Ishikawa (cell line): ENCODE results near the gene GLO1.

Experiments
- CEBPB ChIP-seq: IDR thresholded peaks from 2 replicates; pipeline ENCODE4 v1.6.1; 2012
- CREB1 ChIP-seq: IDR thresholded peaks from 2 replicates; pipeline ENCODE4 v1.6.1; 2012; ENCODE audit warnings: low read depth
- EGR1 ChIP-seq: IDR thresholded peaks from 2 replicates; pipeline ENCODE4 v1.6.1; 2012
- EP300 ChIP-seq: IDR thresholded peaks from 2 replicates; pipeline ENCODE4 v1.6.1; 2012; ENCODE audit warnings: borderline replicate concordance
- FOXM1 ChIP-seq: IDR thresholded peaks from 2 replicates; pipeline ENCODE4 v1.6.1; 2012; ENCODE audit warnings: low read depth, borderline replicate concordance
- NFIC ChIP-seq: IDR thresholded peaks from 2 replicates; pipeline ENCODE4 v1.6.1; 2012
- RAD21 ChIP-seq: IDR thresholded peaks from 2 replicates; pipeline ENCODE4 v1.6.1; 2012; ENCODE audit warnings: low read depth
- TAF1 ChIP-seq: IDR thresholded peaks from 2 replicates; pipeline ENCODE4 v1.6.1; 2012; ENCODE audit warnings: low read depth, mild to moderate bottlenecking
- TCF12 ChIP-seq: IDR thresholded peaks from 2 replicates; pipeline ENCODE4 v1.6.1; 2012; ENCODE audit warnings: low read depth
- TEAD4 ChIP-seq: IDR thresholded peaks from 2 replicates; pipeline ENCODE4 v1.6.1; 2012
- YY1 ChIP-seq: IDR thresholded peaks from 2 replicates; pipeline ENCODE4 v1.6.1; 2012; ENCODE audit warnings: low read depth
- ZBTB7A ChIP-seq: IDR thresholded peaks from 2 replicates; pipeline ENCODE4 v1.6.1; 2012; ENCODE audit warnings: low read depth
- TF ChIP-seq, protein P1 (sequence below): IDR thresholded peaks from 2 replicates; pipeline ENCODE4 v1.6.1; 2012
- TF ChIP-seq, protein P2 (sequence below): IDR thresholded peaks from 2 replicates; pipeline ENCODE4 v1.6.1; 2012; ENCODE audit warnings: low read depth, mild to moderate bottlenecking
- TF ChIP-seq, protein P3 (sequence below): IDR thresholded peaks from 2 replicates; pipeline ENCODE4 v1.6.1; 2012

Gene GLO1

DNA sequence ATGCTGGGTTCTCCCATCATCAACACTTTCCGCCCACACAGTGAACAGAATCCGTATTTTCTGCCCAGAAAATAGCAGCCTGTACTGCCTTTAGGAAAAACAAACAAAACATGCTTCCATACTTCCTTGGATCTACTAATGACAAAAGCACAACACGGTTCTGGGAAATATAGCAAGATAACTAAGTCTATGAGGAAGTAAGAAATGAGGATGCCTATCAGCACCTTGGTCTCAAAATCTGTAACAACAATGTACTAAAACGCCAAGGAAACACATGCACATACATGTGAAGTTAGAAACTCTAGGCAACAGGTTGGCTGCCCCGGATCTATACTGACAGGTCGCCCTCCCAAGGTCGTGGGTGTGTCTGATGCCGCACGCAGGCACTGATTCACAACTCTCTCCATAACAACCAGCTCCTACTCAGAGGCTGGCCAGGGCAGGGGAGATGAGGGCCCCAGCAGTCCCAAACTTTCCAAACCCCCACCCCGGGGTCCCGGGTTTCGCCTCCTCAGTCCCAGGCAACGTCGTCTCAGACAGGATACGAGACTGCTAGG lies 63.9 kb downstream of the GLO1 start:
- TF ChIP-seq NFIC (no peak), FOXM1 (no peak), TAF1 (no peak), EGR1 (no peak), TCF12 (no peak), TEAD4 (no peak), EP300 (no peak), ZBTB7A (no peak), RAD21 (no peak), CREB1 (no peak), CEBPB (no peak), YY1 (no peak)
- TF ChIP-seq, protein P1, sequence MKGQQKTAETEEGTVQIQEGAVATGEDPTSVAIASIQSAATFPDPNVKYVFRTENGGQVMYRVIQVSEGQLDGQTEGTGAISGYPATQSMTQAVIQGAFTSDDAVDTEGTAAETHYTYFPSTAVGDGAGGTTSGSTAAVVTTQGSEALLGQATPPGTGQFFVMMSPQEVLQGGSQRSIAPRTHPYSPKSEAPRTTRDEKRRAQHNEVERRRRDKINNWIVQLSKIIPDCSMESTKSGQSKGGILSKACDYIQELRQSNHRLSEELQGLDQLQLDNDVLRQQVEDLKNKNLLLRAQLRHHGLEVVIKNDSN, result no peak
- TF ChIP-seq, protein P2, sequence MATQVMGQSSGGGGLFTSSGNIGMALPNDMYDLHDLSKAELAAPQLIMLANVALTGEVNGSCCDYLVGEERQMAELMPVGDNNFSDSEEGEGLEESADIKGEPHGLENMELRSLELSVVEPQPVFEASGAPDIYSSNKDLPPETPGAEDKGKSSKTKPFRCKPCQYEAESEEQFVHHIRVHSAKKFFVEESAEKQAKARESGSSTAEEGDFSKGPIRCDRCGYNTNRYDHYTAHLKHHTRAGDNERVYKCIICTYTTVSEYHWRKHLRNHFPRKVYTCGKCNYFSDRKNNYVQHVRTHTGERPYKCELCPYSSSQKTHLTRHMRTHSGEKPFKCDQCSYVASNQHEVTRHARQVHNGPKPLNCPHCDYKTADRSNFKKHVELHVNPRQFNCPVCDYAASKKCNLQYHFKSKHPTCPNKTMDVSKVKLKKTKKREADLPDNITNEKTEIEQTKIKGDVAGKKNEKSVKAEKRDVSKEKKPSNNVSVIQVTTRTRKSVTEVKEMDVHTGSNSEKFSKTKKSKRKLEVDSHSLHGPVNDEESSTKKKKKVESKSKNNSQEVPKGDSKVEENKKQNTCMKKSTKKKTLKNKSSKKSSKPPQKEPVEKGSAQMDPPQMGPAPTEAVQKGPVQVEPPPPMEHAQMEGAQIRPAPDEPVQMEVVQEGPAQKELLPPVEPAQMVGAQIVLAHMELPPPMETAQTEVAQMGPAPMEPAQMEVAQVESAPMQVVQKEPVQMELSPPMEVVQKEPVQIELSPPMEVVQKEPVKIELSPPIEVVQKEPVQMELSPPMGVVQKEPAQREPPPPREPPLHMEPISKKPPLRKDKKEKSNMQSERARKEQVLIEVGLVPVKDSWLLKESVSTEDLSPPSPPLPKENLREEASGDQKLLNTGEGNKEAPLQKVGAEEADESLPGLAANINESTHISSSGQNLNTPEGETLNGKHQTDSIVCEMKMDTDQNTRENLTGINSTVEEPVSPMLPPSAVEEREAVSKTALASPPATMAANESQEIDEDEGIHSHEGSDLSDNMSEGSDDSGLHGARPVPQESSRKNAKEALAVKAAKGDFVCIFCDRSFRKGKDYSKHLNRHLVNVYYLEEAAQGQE, result no peak
- TF ChIP-seq, protein P3, sequence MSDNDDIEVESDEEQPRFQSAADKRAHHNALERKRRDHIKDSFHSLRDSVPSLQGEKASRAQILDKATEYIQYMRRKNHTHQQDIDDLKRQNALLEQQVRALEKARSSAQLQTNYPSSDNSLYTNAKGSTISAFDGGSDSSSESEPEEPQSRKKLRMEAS, result no peak

DNA sequence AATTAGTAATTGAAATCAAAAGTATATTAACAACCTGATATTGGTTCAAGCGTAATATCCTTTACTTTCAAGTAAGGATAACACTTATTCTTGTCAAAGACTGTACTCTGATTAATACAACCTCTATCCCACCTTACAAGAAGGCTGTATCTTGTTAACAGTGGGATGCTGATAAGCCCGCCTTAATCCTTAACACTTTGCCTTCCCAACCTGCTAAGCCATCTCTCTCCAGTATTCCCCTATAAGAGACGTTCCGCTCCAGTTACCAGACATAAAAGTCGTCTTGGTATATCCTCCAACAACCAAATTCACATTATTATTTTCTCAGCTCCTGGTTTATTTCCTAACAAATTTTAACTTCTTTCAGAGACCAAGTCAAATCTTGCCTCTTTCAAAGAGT lies 65.2 kb downstream of the GLO1 start:
- TF ChIP-seq ZBTB7A (no peak), RAD21 (no peak)

DNA sequence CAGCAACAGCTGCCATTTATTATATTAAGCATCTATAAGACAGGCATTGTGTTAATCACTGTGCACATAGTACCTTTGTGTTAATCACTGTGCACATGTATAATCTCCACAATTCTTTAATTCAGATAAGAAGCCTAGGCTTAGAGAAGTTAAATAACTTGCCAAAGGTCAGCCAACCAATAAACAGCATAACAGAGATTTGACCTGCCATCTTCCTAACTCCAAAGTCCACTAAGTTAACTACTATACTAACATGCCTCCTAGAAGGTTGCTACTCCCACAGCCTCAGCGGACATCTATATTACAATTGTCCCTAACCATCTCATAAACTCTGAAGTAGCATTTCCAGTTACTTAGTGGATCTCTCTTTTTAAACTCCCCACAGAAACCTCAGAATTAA lies 66.9 kb downstream of the GLO1 start:
- TF ChIP-seq NFIC (no peak), RAD21 (no peak), CEBPB (no peak), TCF12 (no peak), CREB1 (no peak), EGR1 (no peak), FOXM1 (no peak), TEAD4 (no peak), TAF1 (no peak), YY1 (no peak), ZBTB7A (no peak), EP300 (no peak)
- TF ChIP-seq, protein P3, result no peak
- TF ChIP-seq, protein P1, result no peak
- TF ChIP-seq, protein P2, result no peak

DNA sequence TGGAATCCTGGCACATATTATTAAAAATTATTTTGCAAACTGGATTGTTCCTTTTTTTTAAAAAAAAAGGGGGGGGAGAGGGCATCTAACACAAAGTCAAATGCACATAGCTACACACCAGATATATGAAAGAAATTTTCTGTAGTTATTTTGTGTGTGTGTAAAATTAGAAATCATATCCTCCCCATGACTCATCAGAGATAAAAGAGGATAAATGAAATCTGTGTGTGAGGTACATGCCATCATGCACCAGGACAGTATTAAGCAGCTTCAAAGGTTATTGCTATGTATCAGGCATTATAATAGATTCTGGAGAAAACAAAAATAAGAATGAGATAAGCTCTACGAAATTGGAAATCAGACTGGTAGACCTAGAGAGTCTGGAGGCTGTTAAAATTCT lies 68.4 kb downstream of the GLO1 start:
- TF ChIP-seq FOXM1 (no peak), CREB1 (no peak), NFIC (no peak), TCF12 (no peak), EP300 (no peak), TEAD4 (no peak), CEBPB (no peak), EGR1 (no peak), ZBTB7A (no peak)
- TF ChIP-seq, protein P1, result no peak

DNA sequence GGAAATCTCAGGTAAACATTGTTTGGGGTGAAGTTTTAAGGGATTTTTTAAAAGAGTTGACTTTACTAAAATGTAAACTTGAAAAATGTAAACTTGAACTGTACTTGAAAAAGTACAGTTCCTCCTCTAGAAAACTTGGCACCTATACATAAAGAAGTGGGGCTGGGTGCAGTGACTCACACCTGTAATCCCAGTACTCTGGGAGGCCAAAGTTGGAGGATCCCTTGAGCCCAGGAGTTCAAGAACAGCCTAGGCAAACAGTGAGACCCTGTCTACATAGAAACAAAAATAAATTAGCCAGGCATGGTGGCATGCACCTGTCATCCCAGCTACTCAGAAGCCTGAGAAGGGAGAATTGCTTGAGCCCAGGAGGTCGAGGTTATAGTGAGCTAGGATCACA lies 70.5 kb downstream of the GLO1 start:
- TF ChIP-seq, protein P2, result no peak
- TF ChIP-seq CREB1 (no peak), EGR1 (no peak), CEBPB (no peak)
